Measurements from ENCODE around the gene INKA2. TPM values are rescaled to one million over a fixed set of nuclear protein-coding genes. Genes with fewer than 3 reads are reported as not detected.

INKA2 gene
- total RNA-seq, 1 experiment from 2014 or later = 12.3 TPM

GRCh38 chr1:111731956-111732355 is 7.2 kb downstream of the INKA2 start:
- H3K4me3 Mint-ChIP-seq = no peak overlapping the region
- no peak for DNase-seq

More at GRCh38 chr1:111731956-111732355, 7.2 kb downstream of the INKA2 start:
- Histone ChIP-seq H3K4me1 (ENCODE audit: insufficient read depth, low read length) (peaks cover 12% of the 10 kb centered on the region), H3K4me2 (ENCODE audit: insufficient read depth, insufficient read length, low read length) (no peak overlapping the region), H3K27me3 (ENCODE audit: insufficient read depth, low read length) (no peaks in the 10 kb centered on the region), H3T11ph (ENCODE audit: low read length) (no peak overlapping the region), H3K79me2 (ENCODE audit: insufficient read depth, low read length) (no peaks in the 10 kb centered on the region), H3K27ac (ENCODE audit: insufficient read length, low read depth, low read length) (no peak overlapping the region), H3K23ac (ENCODE audit: insufficient read length, low read depth, low read length) (no peak overlapping the region), H2BK20ac (ENCODE audit: low read depth, low read length, poor library complexity, severe bottlenecking) (no peak overlapping the region), H4K20me1 (ENCODE audit: control insufficient read depth, insufficient read depth, insufficient read length) (peaks cover 2% of the 10 kb centered on the region), H4K5ac (ENCODE audit: insufficient read length, low read depth, low read length) (no peak overlapping the region), H2BK120ac (ENCODE audit: low read depth, low read length, poor library complexity, severe bottlenecking) (no peak overlapping the region), H3K23me2 (ENCODE audit: insufficient read length, low read depth, low read length, poor library complexity, severe bottlenecking) (peaks cover 2% of the 10 kb centered on the region), H3K9me3 (ENCODE audit: control insufficient read depth, low read depth, low read length) (no peaks in the 10 kb centered on the region), H3K14ac (ENCODE audit: insufficient read depth, low read length) (no peak overlapping the region; the same call in 1 of the 2 replicates), H2BK12ac (ENCODE audit: insufficient read length, low read depth, low read length) (no peak overlapping the region), H2BK15ac (ENCODE audit: low read depth, low read length) (no peak overlapping the region), H3K18ac (ENCODE audit: insufficient read length, low read depth, low read length) (no peak overlapping the region), H3K56ac (ENCODE audit: insufficient read length, low read depth, low read length) (no peak overlapping the region), H3K79me1 (ENCODE audit: insufficient read depth, low read depth, low read length, poor library complexity, severe bottlenecking) (peaks cover 2% of the 10 kb centered on the region), H3K9ac (ENCODE audit: extremely low read depth, insufficient read length, low read length) (no peak overlapping the region), H2BK5ac (ENCODE audit: insufficient read length, low read length) (no peak overlapping the region), H3K4ac (ENCODE audit: low read depth, low read length) (no peak overlapping the region), H2AK5ac (ENCODE audit: insufficient read length, low read length) (no peak overlapping the region), H4K91ac (ENCODE audit: insufficient read length, low read depth, low read length) (no peak overlapping the region), H4K8ac (replicated peaks; ENCODE audit: insufficient read length, low read depth, low read length) (no peak overlapping the region), H2AFZ (ENCODE audit: low read length) (no peak overlapping the region)
- WGBS (ENCODE audit: extremely low coverage, insufficient read length, low lambda C conversion rate) = no CpG with 5 or more reads among the region's 6 CpGs
- no peaks in the 10 kb centered on the region for H3K9me3 Mint-ChIP-seq
- peaks cover 13 to 19% of the 10 kb centered on the region in 2 experiments for H3K4me1 Mint-ChIP-seq
- H3K27me3 Mint-ChIP-seq (ENCODE audit: low read depth) = no peaks in the 10 kb centered on the region
- H3K36me3 Mint-ChIP-seq (ENCODE audit: insufficient read depth in 1 of 3, low read depth in 3 of 3) = peaks cover 2 to 4% (median 3%) of the 10 kb centered on the region in 3 experiments; a peak in 3 of 7 replicates
- H3K27ac Mint-ChIP-seq = 0 out of 7 replicates have a peak overlapping the region, but pooled peaks of 1 of the 3 experiments have one; percentile 55
- TF ChIP-seq, protein P1, sequence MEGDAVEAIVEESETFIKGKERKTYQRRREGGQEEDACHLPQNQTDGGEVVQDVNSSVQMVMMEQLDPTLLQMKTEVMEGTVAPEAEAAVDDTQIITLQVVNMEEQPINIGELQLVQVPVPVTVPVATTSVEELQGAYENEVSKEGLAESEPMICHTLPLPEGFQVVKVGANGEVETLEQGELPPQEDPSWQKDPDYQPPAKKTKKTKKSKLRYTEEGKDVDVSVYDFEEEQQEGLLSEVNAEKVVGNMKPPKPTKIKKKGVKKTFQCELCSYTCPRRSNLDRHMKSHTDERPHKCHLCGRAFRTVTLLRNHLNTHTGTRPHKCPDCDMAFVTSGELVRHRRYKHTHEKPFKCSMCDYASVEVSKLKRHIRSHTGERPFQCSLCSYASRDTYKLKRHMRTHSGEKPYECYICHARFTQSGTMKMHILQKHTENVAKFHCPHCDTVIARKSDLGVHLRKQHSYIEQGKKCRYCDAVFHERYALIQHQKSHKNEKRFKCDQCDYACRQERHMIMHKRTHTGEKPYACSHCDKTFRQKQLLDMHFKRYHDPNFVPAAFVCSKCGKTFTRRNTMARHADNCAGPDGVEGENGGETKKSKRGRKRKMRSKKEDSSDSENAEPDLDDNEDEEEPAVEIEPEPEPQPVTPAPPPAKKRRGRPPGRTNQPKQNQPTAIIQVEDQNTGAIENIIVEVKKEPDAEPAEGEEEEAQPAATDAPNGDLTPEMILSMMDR (conservative IDR thresholded peaks at IDR 0.05) = no peak
